ENCODE results near the gene AMER2.

Gene AMER2, protein sequence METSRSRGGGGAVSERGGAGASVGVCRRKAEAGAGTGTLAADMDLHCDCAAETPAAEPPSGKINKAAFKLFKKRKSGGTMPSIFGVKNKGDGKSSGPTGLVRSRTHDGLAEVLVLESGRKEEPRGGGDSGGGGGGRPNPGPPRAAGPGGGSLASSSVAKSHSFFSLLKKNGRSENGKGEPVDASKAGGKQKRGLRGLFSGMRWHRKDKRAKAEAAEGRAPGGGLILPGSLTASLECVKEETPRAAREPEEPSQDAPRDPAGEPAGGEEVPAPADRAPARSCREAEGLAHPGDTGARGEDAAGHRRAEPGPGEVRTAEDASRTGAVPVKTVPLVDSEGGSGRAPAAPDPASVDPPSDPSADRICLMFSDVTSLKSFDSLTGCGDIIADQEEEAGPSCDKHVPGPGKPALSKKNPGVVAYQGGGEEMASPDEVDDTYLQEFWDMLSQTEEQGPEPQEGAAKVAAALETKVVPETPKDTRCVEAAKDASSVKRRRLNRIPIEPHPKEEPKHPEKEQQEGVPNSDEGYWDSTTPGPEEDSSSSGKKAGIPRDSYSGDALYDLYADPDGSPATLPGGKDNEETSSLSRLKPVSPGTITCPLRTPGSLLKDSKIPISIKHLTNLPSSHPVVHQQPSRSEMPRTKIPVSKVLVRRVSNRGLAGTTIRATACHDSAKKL

GRCh38 chr13:25171517-25172302 lies at the start of gene AMER2:
Gene AMER2, minus strand, starts transcription at chr13:25172288. Its CDS starts 669 bp downstream, at chr13:25171619.
- DNase-seq (ENCODE audit: low read depth in 2 of 2, low spot score in 1 of 2), result no peak

DNA sequence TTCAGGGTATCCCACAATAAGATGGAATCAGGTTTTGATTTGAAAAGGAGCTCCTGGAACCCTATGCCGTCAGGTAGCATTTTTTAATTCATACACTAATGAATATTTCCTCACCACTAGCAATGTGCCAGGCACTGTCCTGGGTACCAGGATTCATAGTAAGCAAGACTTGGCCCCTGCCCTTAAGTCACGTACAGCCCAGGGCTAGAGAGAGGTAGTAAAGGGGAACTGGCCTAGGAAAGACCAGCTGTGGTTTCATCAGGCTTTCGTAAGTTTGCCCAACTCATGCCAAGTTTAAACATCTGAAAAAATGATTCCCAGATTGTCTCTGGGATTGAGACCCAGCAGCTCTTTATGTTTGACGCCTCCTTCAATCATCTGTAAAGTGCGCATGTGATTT lies 45.9 kb upstream of the AMER2 start:
- no peak for DNase-seq (ENCODE audit: low read depth in 2 of 2, low spot score in 1 of 2)

GRCh38 chr13:25217023-25217885 lies 45.2 kb upstream of the AMER2 start:
- no peak for DNase-seq (ENCODE audit: low read depth in 2 of 2, low spot score in 1 of 2)

- no peak for DNase-seq (ENCODE audit: low read depth in 2 of 2, low spot score in 1 of 2)
Observed at GRCh38 chr13:25215253-25215575, 43.1 kb upstream of the AMER2 start.

DNA sequence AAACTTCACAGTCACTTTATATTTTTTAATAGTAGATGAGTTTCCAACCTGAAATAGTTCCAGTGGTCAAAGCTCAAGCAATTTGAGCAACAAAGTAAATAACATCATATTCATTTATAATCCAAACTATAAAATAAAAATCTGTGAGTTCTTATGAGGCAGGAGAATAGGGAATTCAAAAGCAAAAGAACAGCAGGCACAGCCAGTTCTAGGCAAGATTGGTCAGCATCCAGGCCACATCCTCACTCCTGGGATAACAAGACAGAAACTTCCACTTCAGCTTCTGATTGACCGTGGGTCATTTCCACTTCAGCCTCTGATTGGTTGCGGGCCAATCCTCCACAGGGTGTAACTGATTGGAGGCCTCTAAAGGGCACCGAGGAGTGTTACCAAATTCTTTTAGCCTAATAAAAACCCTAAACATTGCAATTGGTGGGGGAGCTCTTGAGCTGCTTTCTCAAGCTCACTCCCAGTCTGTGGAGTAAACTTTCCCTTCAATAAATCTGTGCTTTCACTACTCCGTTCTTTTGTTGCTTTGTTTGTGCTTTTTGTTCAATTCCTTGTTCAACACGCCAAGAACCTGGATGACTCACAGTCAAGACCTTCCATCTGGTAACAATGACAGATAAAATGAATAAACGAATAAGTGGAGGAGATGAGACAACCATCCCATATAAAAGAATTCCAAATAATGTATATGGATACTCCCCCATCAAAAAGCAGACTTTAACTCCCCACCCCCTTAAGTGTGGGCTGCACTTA lies 42.6 kb upstream of the AMER2 start:
- DNase-seq (ENCODE audit: low read depth in 2 of 2, low spot score in 1 of 2), result no peak

DNA sequence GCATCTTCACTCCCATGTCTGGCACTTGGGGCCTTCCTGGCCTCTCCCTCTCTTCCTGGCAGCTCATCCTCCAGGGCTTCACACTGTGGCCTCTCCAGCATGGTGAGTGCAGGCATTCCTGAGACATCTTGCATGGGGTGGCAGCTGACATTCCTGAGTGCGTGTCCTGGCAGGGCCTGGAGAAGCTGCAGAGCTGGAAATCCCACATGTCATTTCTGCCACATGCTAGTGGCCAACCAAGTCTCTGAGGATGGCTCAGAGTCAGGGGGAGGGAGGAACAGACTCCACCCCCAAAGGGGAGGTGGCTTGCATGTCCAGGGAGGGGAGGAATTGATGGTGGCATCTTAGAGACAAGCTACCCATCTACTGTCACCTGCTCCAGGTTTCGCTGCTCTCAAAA lies 41.6 kb upstream of the AMER2 start:
- DNase-seq (ENCODE audit: low read depth in 2 of 2, low spot score in 1 of 2), result no peak

- no peak for DNase-seq (ENCODE audit: low read depth in 2 of 2, low spot score in 1 of 2)
Observed at GRCh38 chr13:25210842-25211569, 38.9 kb upstream of the AMER2 start.

GRCh38 chr13:25207291-25207810 lies 35.3 kb upstream of the AMER2 start:
- no peak for DNase-seq (ENCODE audit: low read depth in 2 of 2, low spot score in 1 of 2)

- no peak for DNase-seq (ENCODE audit: low read depth in 2 of 2, low spot score in 1 of 2)
Observed at GRCh38 chr13:25204863-25205262, 32.8 kb upstream of the AMER2 start.

DNA sequence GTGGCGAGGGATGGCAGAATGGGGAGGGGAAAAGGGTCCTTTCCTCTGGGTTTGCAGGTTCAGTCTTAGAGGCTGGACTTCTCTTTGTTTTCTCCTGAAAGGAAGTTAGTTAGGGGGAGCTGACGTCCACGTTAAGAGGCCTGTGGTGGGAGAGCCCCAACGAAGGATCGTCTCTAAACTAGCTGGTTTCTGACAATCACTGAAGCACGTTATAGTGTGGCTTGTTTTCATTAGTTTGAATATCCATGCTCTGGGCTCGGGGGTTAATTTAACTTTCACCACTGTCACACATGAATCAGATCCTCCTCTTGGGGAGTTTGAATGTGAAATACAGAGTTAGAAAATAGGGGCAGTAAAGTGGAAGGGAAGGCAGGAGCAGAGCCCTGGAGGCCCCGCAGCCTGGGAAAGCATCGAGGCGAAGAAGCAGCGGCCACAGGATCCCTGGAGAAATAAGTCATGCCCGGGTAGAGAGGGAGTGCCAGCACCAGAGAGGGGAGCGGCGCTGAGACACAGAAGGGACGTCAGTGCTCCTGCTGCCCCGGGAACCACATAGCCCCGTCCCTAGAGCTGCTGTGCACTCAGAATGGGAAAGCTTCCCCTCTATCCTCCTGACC lies 31.1 kb upstream of the AMER2 start:
- no peak for DNase-seq (ENCODE audit: low read depth in 2 of 2, low spot score in 1 of 2)

DNA sequence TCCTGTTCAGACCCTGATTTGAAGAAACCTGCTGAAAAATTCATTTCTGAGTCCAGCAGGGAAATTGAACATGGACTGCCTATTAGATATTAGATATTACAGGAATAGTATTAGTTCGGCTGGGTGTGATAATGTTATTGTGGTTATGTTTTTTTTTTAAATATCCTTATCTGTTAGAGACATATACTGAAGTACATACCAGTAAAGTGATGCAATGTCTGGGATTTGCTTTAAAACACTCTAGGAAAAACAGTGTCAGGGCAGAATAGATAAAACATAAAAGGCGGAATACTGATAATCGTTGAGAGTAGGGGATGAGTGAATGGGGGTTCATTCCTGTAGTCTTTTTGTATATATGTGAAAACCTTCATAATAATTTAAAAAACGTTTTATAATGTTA lies 28.7 kb upstream of the AMER2 start:
- DNase-seq (ENCODE audit: low read depth in 2 of 2, low spot score in 1 of 2), result no peak

GRCh38 chr13:25198647-25199046 lies 26.6 kb upstream of the AMER2 start:
- DNase-seq (ENCODE audit: low read depth in 2 of 2, low spot score in 1 of 2), result no peak

DNA sequence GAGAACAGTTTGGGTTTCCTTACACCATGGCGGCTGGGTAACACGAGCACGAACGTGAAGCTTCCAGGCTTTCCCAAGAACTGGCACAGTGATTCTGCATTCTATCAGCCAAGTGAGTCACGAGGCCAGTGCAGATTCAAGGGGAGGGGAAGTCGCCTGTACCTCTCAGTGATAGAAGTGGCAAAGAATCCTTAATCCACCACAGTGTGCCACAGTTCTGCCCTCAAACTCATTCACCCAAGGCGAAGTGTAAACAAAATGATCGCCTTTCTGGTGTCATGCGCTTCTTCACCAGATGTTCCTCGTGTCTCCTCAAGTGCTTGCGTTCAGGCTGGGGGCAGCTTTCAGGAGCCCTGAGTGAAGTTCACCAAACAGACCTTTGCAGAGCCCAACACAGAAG lies 24.9 kb upstream of the AMER2 start:
- no peak for DNase-seq (ENCODE audit: low read depth in 2 of 2, low spot score in 1 of 2)

DNA sequence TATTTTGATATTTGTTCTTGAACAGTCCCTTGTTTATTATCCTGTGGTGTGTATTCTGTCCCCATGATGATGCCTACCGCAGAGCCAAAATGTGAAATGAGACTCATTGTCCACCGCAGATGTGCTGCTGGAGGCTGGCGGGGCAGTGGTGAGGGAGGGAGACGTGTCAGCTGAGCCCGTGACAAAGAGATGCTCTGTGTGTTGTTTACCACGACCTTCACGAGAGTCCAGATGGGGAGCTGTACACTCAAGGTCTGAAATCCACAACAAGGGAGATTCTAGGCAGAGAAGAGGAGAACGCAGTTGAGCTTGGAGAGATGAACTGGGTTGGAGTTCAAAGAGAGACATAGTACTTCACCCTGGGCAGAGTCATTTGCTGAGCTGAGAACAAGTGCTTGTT lies 20.8 kb upstream of the AMER2 start:
- DNase-seq (ENCODE audit: low read depth in 2 of 2, low spot score in 1 of 2), result no peak

DNA sequence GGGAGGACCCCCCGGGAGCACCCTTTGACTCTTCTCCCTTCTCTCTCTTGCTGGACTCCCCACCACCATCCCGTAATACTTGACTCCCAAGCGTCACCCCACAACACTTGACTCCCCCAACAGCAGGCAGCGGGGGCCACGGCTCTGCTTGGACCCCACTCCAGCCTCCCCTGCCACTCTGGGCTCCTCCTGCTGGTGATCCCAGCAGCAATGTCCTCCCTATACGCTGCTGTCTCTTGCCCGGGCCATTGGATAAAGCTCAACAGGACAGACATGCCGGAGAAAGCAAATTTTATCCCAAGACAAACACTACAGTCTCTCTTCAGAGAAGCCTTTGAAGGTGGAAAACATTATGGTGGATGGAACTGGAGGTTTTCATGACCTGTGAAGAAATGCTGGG lies 20.4 kb upstream of the AMER2 start:
- no peak for DNase-seq (ENCODE audit: low read depth in 2 of 2, low spot score in 1 of 2)

DNA sequence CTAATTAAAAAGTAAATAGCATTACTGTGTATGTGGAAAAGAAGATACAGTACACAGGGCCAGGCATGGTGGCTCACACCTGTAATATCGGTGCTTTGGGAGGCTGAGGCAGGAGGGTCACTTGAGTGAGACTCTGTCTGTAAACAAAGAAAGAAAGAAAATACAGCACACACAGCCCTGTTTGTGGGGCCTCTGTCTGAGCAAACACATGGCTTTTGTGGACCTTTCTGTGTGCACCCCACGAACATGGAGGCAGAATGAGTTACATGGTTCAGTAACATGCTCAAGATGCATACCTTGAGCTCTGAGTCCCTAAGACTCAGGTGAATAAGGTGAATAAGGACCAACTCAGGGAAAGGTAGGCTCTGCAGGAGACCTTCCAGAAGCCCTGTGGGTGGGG lies 20.0 kb upstream of the AMER2 start:
- no peak for DNase-seq (ENCODE audit: low read depth in 2 of 2, low spot score in 1 of 2)

DNA sequence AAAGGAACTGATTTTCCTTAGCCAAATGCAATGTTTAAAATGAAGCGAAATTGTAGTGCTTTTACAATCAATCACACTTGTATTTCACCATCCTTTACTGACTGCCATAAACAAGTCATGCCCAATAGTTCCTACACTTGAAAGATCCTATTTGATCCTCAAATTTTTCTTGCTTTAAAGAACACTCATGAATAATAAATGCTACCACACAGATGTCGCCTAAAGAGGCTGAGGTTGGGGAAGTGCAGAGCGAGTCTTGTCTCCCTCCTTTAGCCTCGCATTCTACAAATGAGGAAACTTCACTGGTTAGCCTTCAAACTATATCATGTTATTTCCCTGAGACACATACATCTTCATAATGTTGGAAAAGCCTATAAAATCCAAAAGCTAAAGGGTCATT lies 18.7 kb upstream of the AMER2 start:
- DNase-seq (ENCODE audit: low read depth in 2 of 2, low spot score in 1 of 2), result no peak

GRCh38 chr13:25190256-25190655 lies 18.2 kb upstream of the AMER2 start:
- DNase-seq (ENCODE audit: low read depth in 2 of 2, low spot score in 1 of 2), result no peak

GRCh38 chr13:25187596-25187995 lies 15.5 kb upstream of the AMER2 start:
- no peak for DNase-seq (ENCODE audit: low read depth in 2 of 2, low spot score in 1 of 2)
